Endothelial cell of umbilical vein (primary cell): ENCODE data around the gene ABCF2. TPM values are rescaled to one million over a fixed set of nuclear protein-coding genes. Genes with fewer than 3 reads are reported as not detected.

ENCODE experiments used
- BruUV-seq: library from RNA; stranded (reverse); fragments of 400-500 nt; replicated peaks from 2 replicates; lab custom pipeline; 2021; lab: Mats Ljungman, UMichigan
- CTCF ChIA-PET: fragments of 300-600, 350-600 bp; sonication (Branson Sonifier 250); formaldehyde crosslinking; loops from one replicate; lab custom pipeline; 2021; ENCODE audit warnings: antibody characterized with exemption, inconsistent platforms; lab: Charles Lee
- POLR2A ChIA-PET: fragments of 300-600, 350-600 bp; sonication (Branson Sonifier 250); formaldehyde crosslinking; loops from one replicate; lab custom pipeline; 2021; ENCODE audit warnings: antibody characterized with exemption, inconsistent platforms; lab: Charles Lee
- DNase-seq: peaks from one replicate; pipeline ENCODE4 v3.0.0-alpha.2; 2011; ENCODE audit warnings: low read depth, low spot score
- FAIRE-seq: peaks from 2 replicates; lab custom pipeline; 2011; peaks lifted over from hg19 to GRCh38; lab: Jason Lieb, UNC
- H2AFZ ChIP-seq: 2 replicates; pipeline ENCODE4 v1.6.0; 2012; ENCODE audit warnings: low read depth, low read length, control low read depth, inconsistent platforms
- H3K27ac ChIP-seq: 2 replicates; pipeline ENCODE4 v1.5.1; 2011; ENCODE audit warnings: low read depth, mild to moderate bottlenecking, control low read depth, low read length, moderate library complexity; ENCODE audit not compliant: insufficient read depth
- H3K27me3 ChIP-seq, 2 experiments: 2 replicates each; pipeline versions ENCODE4 v1.6.0 to v1.6.1; 2011; ENCODE audit warnings: low read length in 2 of 2, mixed read lengths in 1 of 2; ENCODE audit not compliant: control insufficient read depth in 2 of 2, insufficient read depth in 2 of 2
- H3K36me3 ChIP-seq, 2 experiments: 2 replicates in 1 of 2; 3 replicates in 1 of 2; pipeline ENCODE4 v1.5.1; 2011; ENCODE audit warnings: low read length in 2 of 2, mild to moderate bottlenecking in 1 of 2, moderate library complexity in 1 of 2; ENCODE audit not compliant: control insufficient read depth in 2 of 2, insufficient read depth in 2 of 2; ENCODE audit errors: extremely low read depth in 1 of 2
- H3K4me1 ChIP-seq: 3 replicates; pipeline ENCODE4 v1.5.1; 2011; ENCODE audit warnings: mild to moderate bottlenecking, low read length; ENCODE audit not compliant: control insufficient read depth, insufficient read depth; ENCODE audit errors: extremely low read depth
- H3K4me2 ChIP-seq: 2 replicates; pipeline ENCODE4 v1.6.1; 2011; ENCODE audit warnings: low read length, control low read depth, mixed read lengths; ENCODE audit not compliant: insufficient read depth
- H3K4me3 ChIP-seq, 3 experiments: fragments of 200-600 bp in 1 of 3; sonication (generic), shearing (Covaris generic) in 1 of 3; replicated peaks in 1 of 3; 2 replicates each; pipeline ENCODE4 v1.5.1; 2011 to 2016; ENCODE audit warnings: control low read depth in 3 of 3, low read length in 3 of 3, mild to moderate bottlenecking in 2 of 3, inconsistent platforms in 1 of 3, low read depth in 1 of 3, moderate library complexity in 1 of 3; ENCODE audit not compliant: insufficient read depth in 1 of 3
- H3K79me2 ChIP-seq: 2 replicates; pipeline ENCODE4 v1.6.0; 2012; ENCODE audit warnings: low read length, inconsistent platforms; ENCODE audit not compliant: control insufficient read depth, insufficient read depth
- H3K9ac ChIP-seq: replicated peaks from 2 replicates; pipeline ENCODE3; 2011; ENCODE audit warnings: low read length, control low read depth; ENCODE audit not compliant: insufficient read depth; ENCODE audit errors: extremely low read depth
- H3K9me1 ChIP-seq: replicated peaks from 3 replicates; pipeline ENCODE4 v1.6.0; 2011; ENCODE audit warnings: mild to moderate bottlenecking, low read length; ENCODE audit not compliant: control insufficient read depth, insufficient read depth; ENCODE audit errors: extremely low read depth
- H3K9me3 ChIP-seq: replicated peaks from 2 replicates; pipeline ENCODE4 v1.5.1; 2012; ENCODE audit warnings: low read length, inconsistent platforms; ENCODE audit not compliant: control insufficient read depth, insufficient read depth
- H4K20me1 ChIP-seq: replicated peaks from 2 replicates; pipeline ENCODE3; 2011; ENCODE audit warnings: mild to moderate bottlenecking, low read length; ENCODE audit not compliant: control insufficient read depth, insufficient read depth; ENCODE audit errors: extremely low read depth
- CTCF ChIP-seq, 2 donors: IDR thresholded peaks; 1 replicate in 1 of 2; 2 replicates in 1 of 2; pipeline ENCODE4 v1.5.1; 2011; ENCODE audit warnings: low read length in 2 of 2, mild to moderate bottlenecking in 2 of 2, moderate library complexity in 2 of 2, control low read depth in 1 of 2, inconsistent platforms in 1 of 2, low read depth in 1 of 2; ENCODE audit not compliant: insufficient read depth in 1 of 2; ENCODE audit errors: extremely low read depth in 1 of 2
- EZH2 ChIP-seq: IDR thresholded peaks from 2 replicates; pipeline ENCODE4 v1.6.1; 2012; ENCODE audit warnings: borderline replicate concordance, low read depth, mild to moderate bottlenecking, moderate library complexity, low read length, inconsistent platforms; ENCODE audit not compliant: severe bottlenecking
- FOS ChIP-seq: IDR thresholded peaks from 2 replicates; pipeline ENCODE4 v1.6.1; 2011; ENCODE audit warnings: mild to moderate bottlenecking, low read length, moderate library complexity, borderline replicate concordance; ENCODE audit not compliant: insufficient read depth
- GATA2 ChIP-seq: IDR thresholded peaks from 2 replicates; pipeline ENCODE4 v1.7.0; 2011; ENCODE audit warnings: low read depth, mild to moderate bottlenecking, moderate library complexity, mixed read lengths, low read length; ENCODE audit not compliant: insufficient read length, insufficient read depth
- JUN ChIP-seq: IDR thresholded peaks from 2 replicates; pipeline ENCODE4 v1.6.1; 2011; ENCODE audit warnings: borderline replicate concordance, low read depth; ENCODE audit not compliant: insufficient read length, insufficient read depth
- MAX ChIP-seq: IDR thresholded peaks from 2 replicates; pipeline ENCODE4 v1.6.1; 2011; ENCODE audit not compliant: insufficient read depth, insufficient read length
- MYC ChIP-seq: IDR thresholded peaks from one replicate; pipeline ENCODE4 v1.6.1; 2011; ENCODE audit warnings: mild to moderate bottlenecking, low read depth, low read length
- POLR2A ChIP-seq: IDR thresholded peaks from 2 replicates; pipeline ENCODE4 v1.6.1; 2012; ENCODE audit warnings: low read depth, mild to moderate bottlenecking, control low read depth, low read length
- POLR2AphosphoS5 ChIP-seq: IDR thresholded peaks from 2 replicates; pipeline ENCODE4 v1.6.1; 2012; ENCODE audit warnings: low read depth, mild to moderate bottlenecking, control low read depth, low read length, moderate library complexity; ENCODE audit not compliant: insufficient read depth
- dilution Hi-C: fragments of 300-500 bp; cut with MboI; formaldehyde crosslinking; loops from one replicate; pipeline ENCODE4 v1.15.0; 2019; ENCODE audit warnings: low sequenced_read_pairs; ENCODE audit not compliant: extremely low pct_ligation_motif_present
- intact Hi-C: fragments of 100-400 bp; cut with micrococcal nuclease; formaldehyde crosslinking; loops from one replicate; pipeline ENCODE4 v1.10.0; 2022
- polyA plus RNA-seq, 4 experiments: library from polyadenylated mRNA; depleted of rRNA in 3 of 4; stranded (reverse) in 3 of 4; unstranded in 1 of 4; fragments of >200 nt; gene quantifications; 2 replicates each; pipeline versions ENCODE4 v1.2.1 to v1.2.3, GENCODE V29; 2011 to 2012; ENCODE audit warnings: missing spikeins in 1 of 4
- total RNA-seq: library from RNA; stranded (reverse); gene quantifications from 2 replicates; pipeline ENCODE4 v1.2.3, GENCODE V29; 2021

Gene ABCF2
- total and polyA plus RNA-seq, 2 donors (not counting 3 experiments of a cell fraction or from before 2014, with no cell fraction given): 45.3 to 61.6 TPM

GRCh38 chr7:151201344-151201743 lies 25.7 kb downstream of the ABCF2 start:
- ChIA-PET CTCF (no interaction called here), POLR2A (no interaction called here)
- Histone ChIP-seq H4K20me1 (no peaks in the 10 kb centered on the region), H3K36me3 (no peaks in the 10 kb centered on the region), H3K27me3 (peaks cover 9 to 19% of the 10 kb centered on the region in 2 experiments), H3K9me1 (no peaks in the 10 kb centered on the region), H3K4me1 (no peaks in the 10 kb centered on the region), H3K79me2 (no peaks in the 10 kb centered on the region), H3K4me2 (no peak overlapping the region), H3K27ac (no peak overlapping the region), H3K9me3 (no peaks in the 10 kb centered on the region), H3K4me3 (no peak overlapping the region), H2AFZ (no peak overlapping the region), H3K9ac (no peak overlapping the region)
- dilution Hi-C loops (no loop called here), intact Hi-C loops (no loop called here)
- BruUV-seq: no TSS peak
- TF ChIP-seq MYC (no peak), EZH2 (no peak), JUN (no peak), FOS (no peak), MAX (no peak), CTCF (IDR thresholded peaks at IDR 0.05; ENCODE audit: extremely low read depth in 1 of 2, insufficient read depth in 1 of 2, low read depth in 1 of 2, low read length in 2 of 2) (no peak), POLR2AphosphoS5 (no peak), POLR2A (no peak), GATA2 (no peak)
- no peak for DNase-seq
- no peak for FAIRE-seq
